Hepatocyte (in vitro differentiated cells): Measurements from ENCODE around the gene ZDHHC14. TPM values are rescaled to one million over a fixed set of nuclear protein-coding genes. Genes with fewer than 3 reads are reported as not detected.

Source experiments
- DNase-seq: peaks from one replicate; pipeline ENCODE4 v3.0.0-alpha.2; 2016; ENCODE audit warnings: low spot score
- H2AFZ ChIP-seq: fragments of 200-600 bp; sonication (generic); 2 replicates; pipeline ENCODE4 v1.6.0; 2016; ENCODE audit warnings: antibody characterized with exemption, mild to moderate bottlenecking
- H3K27ac ChIP-seq: fragments of 200-600 bp; sonication (generic); 2 replicates; pipeline ENCODE4 v1.5.1; 2016; ENCODE audit warnings: mild to moderate bottlenecking
- H3K27me3 ChIP-seq: fragments of 200-600 bp; sonication (generic); 2 replicates; pipeline ENCODE4 v1.6.1; 2016
- H3K36me3 ChIP-seq: fragments of 200-600 bp; sonication (generic); replicated peaks from 2 replicates; pipeline ENCODE4 v1.5.1; 2016; ENCODE audit warnings: low read depth; ENCODE audit not compliant: insufficient read depth
- H3K4me1 ChIP-seq: fragments of 200-600 bp; sonication (generic); 2 replicates; pipeline ENCODE4 v1.5.1; 2016; ENCODE audit warnings: mild to moderate bottlenecking, moderate library complexity; ENCODE audit not compliant: insufficient read depth
- H3K4me2 ChIP-seq: fragments of 200-600 bp; sonication (generic); 2 replicates; pipeline ENCODE4 v1.6.0; 2016
- H3K4me3 ChIP-seq: fragments of 200-600 bp; sonication (generic); 2 replicates; pipeline ENCODE4 v1.5.1; 2016; ENCODE audit warnings: mild to moderate bottlenecking
- H3K79me2 ChIP-seq: fragments of 200-600 bp; sonication (generic); 2 replicates; pipeline ENCODE4 v1.6.0; 2017; ENCODE audit warnings: mild to moderate bottlenecking
- H3K9me2 ChIP-seq: fragments of 200-600 bp; sonication (generic); replicated peaks from 2 replicates; pipeline ENCODE4 v1.6.0; 2017; ENCODE audit warnings: mild to moderate bottlenecking; ENCODE audit not compliant: insufficient read depth
- H3K9me3 ChIP-seq: fragments of 200-600 bp; sonication (generic); 2 replicates; pipeline ENCODE4 v1.5.1; 2016; ENCODE audit warnings: low read depth, mild to moderate bottlenecking
- H4K20me1 ChIP-seq: fragments of 200-600 bp; sonication (generic); 2 replicates; pipeline ENCODE4 v1.6.0; 2016; ENCODE audit warnings: mild to moderate bottlenecking; ENCODE audit not compliant: insufficient read depth, poor library complexity, severe bottlenecking
- CTCF ChIP-seq: fragments of 200-600 bp; sonication (generic); IDR thresholded peaks from 2 replicates; pipeline ENCODE4 v1.5.1; 2016; ENCODE audit warnings: antibody characterized with exemption, mild to moderate bottlenecking; ENCODE audit not compliant: poor library complexity
- EZH2 ChIP-seq: fragments of 200-600 bp; sonication (generic); IDR thresholded peaks from 2 replicates; pipeline ENCODE4 v1.6.1; 2016; ENCODE audit warnings: antibody characterized with exemption, mild to moderate bottlenecking, borderline replicate concordance
- EZH2phosphoT487 ChIP-seq: fragments of 200-600 bp; sonication (generic); IDR thresholded peaks from one replicate; pipeline ENCODE4 v1.6.1; 2018; ENCODE audit warnings: antibody characterized with exemption, mild to moderate bottlenecking, low read depth, moderate library complexity; ENCODE audit not compliant: unreplicated experiment, severe bottlenecking
- WGBS: methylation state at CpG from one replicate; pipeline ENCODE4 v1.1.6; 2016; ENCODE audit warnings: low lambda C conversion rate; ENCODE audit errors: missing lambda C conversion rate; 5-methylcytosine and 5-hydroxymethylcytosine counted together
- polyA plus RNA-seq: library from polyadenylated mRNA; unstranded; fragments of >200 nt; fragmentation: Nextera tagmentation; extraction: Ambion mirVana; gene quantifications from 2 replicates; pipeline ENCODE4 v1.2.1, GENCODE V29; 2016
- total RNA-seq: library from RNA; depleted of rRNA; stranded (reverse); fragments of >200 nt; gene quantifications from 2 replicates; pipeline ENCODE4 v1.2.3, GENCODE V29; 2014

ZDHHC14 gene
- total and polyA plus RNA-seq, 2 experiments from 2014 or later, result 11.8 to 25.2 TPM

- TF ChIP-seq EZH2 (no peak), CTCF (no peak), EZH2phosphoT487 (no peak)
- Histone ChIP-seq H4K20me1 (no peaks in the 10 kb centered on the region), H3K27ac (no peak overlapping the region), H3K4me2 (no peak overlapping the region), H3K79me2 (peaks cover 5% of the 10 kb centered on the region), H3K9me3 (no peaks in the 10 kb centered on the region), H3K27me3 (no peaks in the 10 kb centered on the region), H2AFZ (no peak overlapping the region), H3K4me1 (no peaks in the 10 kb centered on the region), H3K36me3 (no peaks in the 10 kb centered on the region), H3K4me3 (no peak overlapping the region), H3K9me2 (no peaks in the 10 kb centered on the region)
- DNase-seq, result no peak
- WGBS, result 75% methylated on average over 6 of the region's 6 CpGs
These were observed 6.0 kb upstream of the ZDHHC14 start for GRCh38 chr6:157374889-157375443.

GRCh38 chr6:157376241-157376640 lies 4.7 kb upstream of the ZDHHC14 start:
- peaks cover 5% of the 10 kb centered on the region for H3K79me2 ChIP-seq
- H3K4me1 ChIP-seq, result no peaks in the 10 kb centered on the region
- no peak overlapping the region for H3K4me2 ChIP-seq
- no peaks in the 10 kb centered on the region for H3K9me2 ChIP-seq
- no peak overlapping the region for H3K27ac ChIP-seq
- whole genome bisulfite sequencing, result 97% methylated on average over 3 of the region's 3 CpGs
- no peak overlapping the region for H3K4me3 ChIP-seq
- H3K9me3 ChIP-seq, result no peaks in the 10 kb centered on the region
- H2AFZ ChIP-seq, result no peak overlapping the region
- TF ChIP-seq EZH2 (no peak), CTCF (no peak), EZH2phosphoT487 (no peak)
- no peaks in the 10 kb centered on the region for H3K27me3 ChIP-seq
- no peaks in the 10 kb centered on the region for H4K20me1 ChIP-seq
- DNase-seq, result no peak
- no peaks in the 10 kb centered on the region for H3K36me3 ChIP-seq

- no peak overlapping the region for H3K4me3 ChIP-seq
- DNase-seq, result no peak
These were observed 4.2 kb upstream of the ZDHHC14 start for GRCh38 chr6:157376706-157377230.

More at GRCh38 chr6:157376706-157377230, 4.2 kb upstream of the ZDHHC14 start:
- Histone ChIP-seq H4K20me1 (no peaks in the 10 kb centered on the region), H2AFZ (no peak overlapping the region), H3K79me2 (peaks cover 5% of the 10 kb centered on the region), H3K27me3 (no peaks in the 10 kb centered on the region), H3K4me1 (no peaks in the 10 kb centered on the region), H3K9me2 (no peaks in the 10 kb centered on the region), H3K36me3 (no peaks in the 10 kb centered on the region), H3K4me2 (no peak overlapping the region), H3K9me3 (no peaks in the 10 kb centered on the region), H3K27ac (no peak overlapping the region)
- 87% methylated on average over 9 of the region's 9 CpGs for WGBS
- no peak for TF ChIP-seq EZH2
- no peak for TF ChIP-seq CTCF
- no peak for TF ChIP-seq EZH2phosphoT487
